ENCODE data around the gene RAET1G.
A peak's percentile ranks its signal among the peaks of the same experiment; 100 is the strongest.
"Not testable (repeated sequence)": the region's sequence is repeated elsewhere in the genome, so short reads cannot be mapped to it uniquely, and the experiment has no call there.

RAET1G gene, protein sequence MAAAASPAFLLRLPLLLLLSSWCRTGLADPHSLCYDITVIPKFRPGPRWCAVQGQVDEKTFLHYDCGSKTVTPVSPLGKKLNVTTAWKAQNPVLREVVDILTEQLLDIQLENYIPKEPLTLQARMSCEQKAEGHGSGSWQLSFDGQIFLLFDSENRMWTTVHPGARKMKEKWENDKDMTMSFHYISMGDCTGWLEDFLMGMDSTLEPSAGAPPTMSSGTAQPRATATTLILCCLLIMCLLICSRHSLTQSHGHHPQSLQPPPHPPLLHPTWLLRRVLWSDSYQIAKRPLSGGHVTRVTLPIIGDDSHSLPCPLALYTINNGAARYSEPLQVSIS

DNA sequence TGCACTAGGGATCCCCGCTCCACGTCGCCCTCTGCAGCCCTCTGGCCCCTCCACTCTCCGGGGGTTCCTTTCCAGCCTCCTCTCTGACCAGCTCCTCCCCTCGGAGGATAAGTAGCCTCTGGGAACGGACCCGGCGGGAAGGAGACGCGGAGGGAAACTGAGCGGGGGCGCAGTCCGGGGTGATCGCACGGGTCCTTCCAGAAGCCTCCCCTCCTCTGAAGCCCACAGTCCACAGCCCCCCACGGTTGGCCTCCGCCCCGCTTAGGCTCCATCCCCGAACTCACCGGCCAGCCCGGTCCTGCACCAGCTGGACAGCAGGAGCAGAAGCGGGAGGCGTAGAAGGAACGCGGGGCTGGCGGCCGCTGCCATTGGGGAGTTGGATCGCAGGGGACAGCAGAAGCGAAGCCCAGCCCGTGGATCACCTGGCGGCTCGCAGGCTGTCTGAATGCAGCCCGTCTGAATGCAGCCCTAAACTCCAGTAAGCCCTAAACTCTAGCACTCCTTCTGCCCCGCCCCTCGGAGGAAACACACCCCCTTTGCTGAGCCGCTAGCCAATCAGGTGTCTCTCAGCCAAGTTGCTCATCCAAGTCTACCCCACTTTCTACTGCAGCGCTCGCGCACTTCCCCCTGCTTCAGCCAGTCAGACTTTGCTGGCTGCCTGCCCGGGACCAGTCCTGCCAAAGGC is at the start of gene RAET1G:
Gene RAET1G, minus strand, starts transcription at position 480 of the 685 bp plus-strand sequence. Its CDS starts 111 bp downstream, at position 369.
- peak; percentile 84 for DNase-seq

DNA sequence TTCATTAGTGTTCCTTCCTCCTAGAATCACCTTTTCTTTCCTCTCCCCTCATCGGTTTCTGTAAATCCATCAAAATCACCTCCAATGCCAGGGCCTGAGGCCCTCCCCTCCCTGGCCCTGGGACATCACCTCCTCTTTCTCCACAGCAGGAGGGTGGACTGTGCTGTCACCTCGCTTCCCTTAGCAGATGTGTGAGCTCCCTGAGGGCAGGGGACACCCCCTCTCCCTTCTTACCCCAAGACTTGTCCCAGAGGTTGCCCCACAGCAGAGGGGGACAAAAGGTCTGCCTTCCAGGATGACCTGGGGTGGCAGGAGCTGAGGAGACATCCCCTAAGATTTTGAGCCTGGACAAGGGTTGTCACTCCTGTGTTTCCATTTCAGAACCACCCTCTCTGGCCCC is 46.7 kb upstream of the RAET1G start:
- no peak for DNase-seq

DNA sequence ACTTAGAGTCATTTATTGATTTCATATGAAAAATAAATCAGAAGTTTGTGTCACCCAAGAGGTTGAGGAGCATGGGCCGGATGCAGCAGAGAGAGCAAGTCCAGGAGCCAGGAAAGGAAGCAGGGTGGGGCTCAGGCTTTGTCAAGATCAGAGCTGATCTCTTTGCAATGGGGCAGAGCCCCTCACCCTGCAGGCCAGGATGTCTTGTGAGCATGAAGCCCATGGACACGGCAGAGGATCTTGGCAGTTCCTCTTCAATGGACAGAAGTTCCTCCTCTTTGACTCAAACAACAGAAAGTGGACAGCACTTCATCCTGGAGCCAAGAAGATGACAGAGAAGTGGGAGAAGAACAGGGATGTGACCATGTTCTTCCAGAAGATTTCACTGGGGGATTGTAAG is 46.0 kb upstream of the RAET1G start:
- DNase-seq: not testable (repeated sequence)

DNA sequence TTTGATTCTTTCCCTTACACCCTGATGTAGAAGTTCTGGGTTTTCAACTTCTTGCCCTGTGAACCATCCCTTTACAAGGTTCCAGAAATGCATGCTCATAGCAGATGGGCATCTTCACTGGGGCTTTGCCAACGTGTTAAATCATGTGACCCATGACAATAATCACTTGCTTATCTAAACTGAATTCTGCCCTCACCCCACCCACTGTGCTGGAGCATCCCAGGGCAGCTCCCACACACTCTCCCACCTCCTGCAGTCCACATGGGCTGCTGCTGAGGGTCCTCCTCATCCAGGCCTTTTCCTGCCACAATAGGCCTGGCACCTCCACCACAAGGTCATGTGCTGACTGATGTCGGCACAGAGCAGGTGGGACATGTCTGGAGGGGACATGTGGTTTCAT is 45.1 kb upstream of the RAET1G start:
- not testable (repeated sequence) for DNase-seq

DNA sequence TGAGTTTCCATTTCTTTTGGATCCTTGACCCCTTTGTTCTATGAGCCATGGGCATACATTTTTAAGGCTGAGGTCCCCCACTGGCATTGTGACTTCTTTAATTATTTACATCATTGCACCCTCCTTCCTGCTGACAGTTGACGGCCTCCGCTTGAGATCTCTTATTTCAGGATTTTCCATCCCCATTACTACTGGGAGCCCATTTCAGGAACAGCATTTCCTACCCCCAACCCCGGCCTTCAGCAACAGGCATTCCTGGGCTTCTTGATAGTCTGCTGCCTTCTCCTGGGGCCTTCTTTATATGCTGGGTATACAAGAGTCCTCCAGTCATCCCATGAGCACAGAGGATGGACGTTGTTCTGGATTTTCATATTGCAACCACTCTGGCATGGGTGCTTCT is 44.7 kb upstream of the RAET1G start:
- DNase-seq: no peak

DNA sequence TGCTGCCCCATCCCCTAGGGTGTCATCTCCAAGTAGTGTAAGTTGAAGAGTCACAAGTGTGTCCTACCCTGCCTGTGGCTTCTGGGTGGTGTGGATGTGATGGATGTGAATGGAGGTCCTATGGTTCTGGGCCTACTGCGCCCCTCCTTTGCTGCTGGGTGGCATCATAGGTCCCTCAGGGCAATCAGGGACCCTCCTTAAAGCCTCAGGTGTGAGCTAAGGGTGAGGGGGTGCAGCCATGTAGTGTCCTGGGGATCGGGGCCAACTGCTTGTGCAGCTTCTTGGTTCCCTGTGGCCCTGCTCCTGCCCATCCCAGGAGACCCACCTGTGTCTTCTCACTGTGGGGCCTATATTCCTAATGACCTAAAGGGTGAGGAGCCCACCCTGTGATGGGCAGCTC is 43.4 kb upstream of the RAET1G start:
- not testable (repeated sequence) for DNase-seq

DNA sequence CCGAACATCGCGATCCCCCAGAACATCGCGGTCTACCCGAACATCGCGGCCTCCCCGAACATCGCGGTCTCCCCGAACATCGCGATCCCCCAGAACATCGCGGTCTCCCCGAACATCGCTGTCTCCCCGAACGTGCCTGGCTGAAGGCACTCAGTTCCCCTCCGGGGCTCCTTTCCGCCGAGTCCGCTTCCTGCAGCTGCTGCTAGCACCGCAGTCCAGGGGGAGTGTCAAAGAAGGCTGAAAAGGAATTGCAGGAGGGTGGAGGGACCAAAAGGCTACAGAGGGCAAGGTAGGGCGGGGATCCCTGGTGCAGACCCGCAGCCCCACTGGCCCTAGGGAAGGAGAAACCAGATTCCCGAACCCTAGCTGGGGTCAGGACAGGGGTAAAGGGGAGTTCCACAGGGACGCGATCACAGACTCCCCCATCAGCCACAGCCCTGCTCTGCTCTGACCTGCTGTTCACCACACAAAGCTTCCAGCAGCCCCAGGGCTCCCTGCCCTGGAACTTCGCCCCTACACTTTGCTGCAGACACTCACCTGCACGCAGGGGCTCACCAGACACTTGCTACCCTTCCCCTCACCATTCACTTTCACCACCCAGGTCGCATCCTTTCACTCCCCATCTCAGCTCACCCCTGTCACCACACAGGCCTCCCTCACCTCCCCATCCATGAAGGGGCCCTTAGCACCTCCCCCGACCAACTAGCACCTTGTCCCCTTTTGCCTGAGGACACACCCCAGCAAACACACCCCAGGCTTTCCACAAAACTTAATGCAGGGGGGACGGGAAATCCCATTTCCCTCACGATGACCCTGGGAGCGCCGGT is 42.5 kb upstream of the RAET1G start:
- DNase-seq: peak; percentile 53

DNA sequence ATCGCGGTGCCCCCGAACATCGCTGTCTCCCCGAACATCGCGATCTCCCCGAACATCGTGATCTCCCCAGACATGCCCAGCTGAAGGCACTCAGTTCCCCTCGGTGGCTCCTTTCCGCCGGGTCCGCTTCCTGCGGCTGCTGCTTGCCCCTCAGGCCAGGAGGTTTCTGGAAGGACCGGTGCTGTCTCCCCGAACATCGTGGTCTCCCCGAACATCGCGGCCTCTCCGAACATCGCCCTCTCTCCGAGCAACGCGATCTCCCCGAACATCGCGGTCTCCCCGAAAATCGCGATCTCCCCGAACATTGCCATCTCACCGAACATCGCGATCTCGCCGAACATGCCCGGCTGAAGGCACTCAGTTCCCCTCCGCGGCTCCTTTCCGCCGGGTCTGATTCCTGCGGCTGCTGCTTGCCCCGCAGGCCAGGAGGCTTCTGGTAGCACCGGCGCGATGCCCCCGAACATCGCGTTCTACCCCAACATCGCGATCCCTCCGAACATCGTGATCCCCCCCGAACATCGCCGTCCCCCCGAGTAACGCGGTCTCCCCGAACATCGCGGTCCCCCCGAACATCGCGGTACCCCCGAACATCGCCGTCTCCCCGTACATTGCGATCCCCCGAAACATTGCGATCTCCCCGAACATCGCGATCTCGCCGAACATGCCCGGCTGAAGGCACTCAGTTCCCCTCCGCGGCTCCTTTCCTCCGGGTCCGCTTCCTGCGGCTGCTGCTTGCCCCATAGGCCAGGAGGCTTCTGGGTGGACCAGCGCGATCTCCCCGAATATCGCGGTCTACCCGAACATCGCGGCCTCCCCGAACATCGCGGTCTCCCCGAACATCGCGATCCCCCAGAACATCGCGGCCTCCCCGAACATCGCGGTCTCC is 41.6 kb upstream of the RAET1G start:
- peak; percentile 43 for DNase-seq

DNA sequence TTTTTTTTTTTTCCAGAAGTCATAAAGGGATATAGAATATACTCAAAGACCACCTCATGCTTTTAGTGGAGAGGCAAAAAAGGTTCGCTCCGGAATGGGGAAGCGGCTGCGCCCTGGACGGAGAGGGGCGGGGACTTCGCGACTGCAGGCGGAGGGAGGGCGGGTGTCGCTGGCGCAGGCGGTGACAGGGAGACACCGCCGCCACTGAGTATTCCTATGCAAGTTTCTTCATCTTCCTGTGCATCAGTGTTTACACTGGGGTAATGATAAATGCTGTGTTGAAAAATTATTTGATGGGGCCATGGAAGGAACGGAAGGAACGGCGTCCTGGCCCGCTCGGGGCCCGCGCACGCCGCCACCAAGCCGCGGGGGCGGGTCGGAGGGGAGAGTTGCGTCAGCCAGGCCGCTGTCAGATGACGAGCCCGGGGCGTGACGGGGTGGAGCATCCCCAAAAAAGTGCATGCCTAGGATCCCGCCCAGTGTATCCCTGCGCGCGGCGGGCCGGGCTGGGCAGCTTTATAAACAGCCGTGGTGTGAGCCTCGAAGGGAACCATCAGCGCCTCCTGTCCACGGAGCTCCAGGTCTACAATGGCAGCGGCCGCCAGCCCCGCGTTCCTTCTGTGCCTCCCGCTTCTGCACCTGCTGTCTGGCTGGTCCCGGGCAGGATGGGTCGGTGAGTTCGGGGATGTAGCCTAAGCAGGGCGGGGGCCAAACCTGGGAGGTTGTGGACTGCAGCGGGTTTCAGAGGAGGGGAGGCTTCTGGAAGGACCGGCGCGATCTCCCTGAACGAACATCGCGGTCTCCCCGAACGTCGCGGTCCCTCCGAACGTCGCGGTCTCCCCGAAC is 40.8 kb upstream of the RAET1G start, which contains the start of gene ULBP1:
Gene ULBP1, plus strand, starts transcription at position 482 of the 846 bp plus-strand sequence. Its CDS starts 107 bp downstream, at position 589.
- peak; percentile 85 for DNase-seq

DNA sequence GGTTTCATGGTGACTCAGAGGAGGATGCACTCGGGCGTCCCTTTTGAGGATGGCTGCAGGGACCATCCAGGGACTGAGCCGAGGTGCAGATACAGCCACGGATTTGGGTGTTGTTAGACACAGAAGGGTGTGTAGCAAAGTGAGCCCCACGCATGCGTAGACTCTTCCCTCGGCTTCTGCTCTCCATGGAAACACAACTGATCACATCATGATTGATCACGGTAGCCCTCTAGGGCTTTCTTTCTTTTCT is 40.2 kb upstream of the RAET1G start:
- DNase-seq: no peak

DNA sequence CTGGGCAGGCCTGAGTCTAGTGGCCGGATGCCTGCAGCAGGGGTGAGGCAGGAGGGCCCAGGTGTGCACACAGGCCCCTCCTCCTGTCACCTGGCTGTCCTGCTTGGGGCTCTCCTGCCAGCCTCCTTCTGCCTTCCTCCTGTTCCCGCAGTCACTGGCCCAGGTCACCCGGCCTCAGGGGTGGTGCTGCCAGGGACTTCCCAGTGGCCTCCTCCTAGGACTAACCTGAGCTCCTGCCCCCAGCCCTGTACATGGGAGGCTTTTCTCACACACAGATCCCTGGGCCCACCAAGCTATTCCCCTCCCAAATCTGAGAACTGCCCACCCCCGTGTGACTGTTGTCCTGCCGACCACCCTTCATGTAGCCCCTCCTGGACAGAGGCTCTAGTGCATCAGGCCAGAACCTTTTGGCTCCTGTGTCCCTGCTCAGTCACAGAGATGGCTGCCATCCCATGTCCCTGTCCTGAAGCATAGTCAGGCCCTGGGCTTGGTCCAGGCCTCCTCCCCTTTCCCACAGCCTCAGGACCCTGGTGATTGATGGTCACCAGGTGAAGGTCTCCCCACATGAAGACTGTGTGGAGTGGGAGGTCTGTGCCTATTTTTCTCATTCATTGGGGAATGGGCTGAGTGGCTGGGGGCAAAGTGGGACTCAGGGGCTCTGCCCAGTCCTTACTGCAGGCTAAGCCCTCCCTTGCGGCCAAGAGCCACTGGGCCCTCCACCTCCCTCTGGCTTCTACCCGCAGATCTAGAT is 39.7 kb upstream of the RAET1G start:
- DNase-seq: no peak

DNA sequence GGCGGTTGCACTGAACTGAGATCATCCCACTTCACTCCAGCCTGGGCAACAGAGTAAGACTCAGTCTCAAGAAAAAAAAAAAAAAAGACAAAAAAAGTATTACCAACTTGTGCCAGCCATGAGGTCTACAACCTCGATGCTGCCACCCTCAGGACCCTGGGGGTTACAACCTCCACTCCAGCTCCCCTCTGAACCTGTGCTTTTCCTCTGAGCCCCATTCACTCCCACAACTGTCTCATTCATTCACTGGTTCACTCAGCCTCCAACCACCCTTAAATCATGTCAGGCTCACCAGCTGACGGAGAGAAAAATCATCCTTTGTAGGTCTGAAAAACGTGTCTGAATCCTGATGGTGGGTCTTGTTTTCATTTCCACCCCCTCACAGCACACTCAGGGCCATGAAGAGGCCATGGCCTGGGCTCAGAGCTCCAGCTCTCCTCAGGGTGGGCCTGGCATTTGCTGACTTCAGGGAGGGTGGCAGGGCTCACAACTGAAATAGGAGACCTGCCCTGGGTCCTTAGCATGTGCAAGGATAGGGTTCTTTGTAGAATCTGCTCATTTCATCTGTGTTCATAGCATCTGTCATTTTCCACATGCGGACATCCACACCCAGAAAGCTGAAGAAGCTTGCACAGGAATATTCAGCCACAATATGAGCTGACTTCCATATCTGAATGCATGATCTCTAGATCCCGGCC is 39.0 kb upstream of the RAET1G start:
- DNase-seq: peak; percentile 55

DNA sequence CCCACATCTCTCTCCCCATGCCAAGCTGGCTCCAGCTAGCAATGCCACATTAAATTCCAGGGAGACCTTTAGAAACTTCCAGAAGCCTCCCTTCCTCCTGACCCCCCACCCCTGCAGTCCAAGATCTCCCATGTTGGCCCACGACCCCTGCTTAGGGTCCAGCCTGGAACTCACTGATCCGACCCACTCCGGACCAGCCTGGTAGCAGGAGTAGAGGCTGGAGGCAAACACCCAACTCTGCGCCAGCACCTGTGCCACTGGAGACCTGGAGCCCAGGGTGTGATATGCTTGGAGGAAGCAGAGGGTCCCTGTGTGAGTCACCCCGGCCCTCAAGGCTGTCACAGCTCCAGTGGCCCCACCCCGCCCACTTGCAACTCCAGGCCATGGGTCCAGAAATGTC is 37.6 kb upstream of the RAET1G start:
- DNase-seq: no peak

DNA sequence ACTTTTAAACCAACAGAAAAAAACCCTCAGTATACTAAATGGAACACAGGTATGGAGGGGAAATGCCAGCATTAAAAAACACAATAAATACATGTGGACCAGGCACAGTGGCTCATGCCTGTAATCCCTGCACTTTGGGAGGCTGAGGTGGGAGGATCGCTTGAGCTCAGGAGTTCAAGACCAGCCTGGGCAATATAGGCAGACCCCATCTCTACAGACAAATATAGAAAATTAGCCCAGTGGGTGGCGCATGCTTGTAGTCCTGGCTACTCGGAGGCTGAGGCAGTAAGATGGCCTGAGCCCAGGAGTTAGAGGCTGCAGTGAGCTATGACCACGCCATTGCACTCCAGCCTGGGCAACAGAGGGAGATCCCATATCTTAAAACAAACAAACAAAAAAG is 36.9 kb upstream of the RAET1G start:
- DNase-seq: not testable (repeated sequence)

DNA sequence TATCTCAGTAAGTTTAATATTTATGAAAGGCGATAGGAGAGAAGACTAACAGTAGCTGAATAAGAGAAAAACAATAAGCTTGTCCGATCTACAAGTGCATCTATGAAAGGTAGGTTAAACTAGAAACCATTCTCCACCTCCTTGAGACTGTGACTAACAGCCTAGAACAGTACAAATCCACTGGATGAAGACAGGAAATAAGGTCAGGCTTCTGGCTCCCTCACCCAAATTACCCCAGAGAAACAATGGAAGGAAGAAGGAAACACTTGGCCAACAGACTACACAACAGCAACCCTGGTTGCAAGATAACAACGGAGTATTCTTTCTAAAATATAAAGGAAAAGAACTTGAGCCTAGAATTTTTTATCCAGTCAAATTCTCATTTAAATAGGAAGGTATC is 35.2 kb upstream of the RAET1G start:
- not testable (repeated sequence) for DNase-seq

DNA sequence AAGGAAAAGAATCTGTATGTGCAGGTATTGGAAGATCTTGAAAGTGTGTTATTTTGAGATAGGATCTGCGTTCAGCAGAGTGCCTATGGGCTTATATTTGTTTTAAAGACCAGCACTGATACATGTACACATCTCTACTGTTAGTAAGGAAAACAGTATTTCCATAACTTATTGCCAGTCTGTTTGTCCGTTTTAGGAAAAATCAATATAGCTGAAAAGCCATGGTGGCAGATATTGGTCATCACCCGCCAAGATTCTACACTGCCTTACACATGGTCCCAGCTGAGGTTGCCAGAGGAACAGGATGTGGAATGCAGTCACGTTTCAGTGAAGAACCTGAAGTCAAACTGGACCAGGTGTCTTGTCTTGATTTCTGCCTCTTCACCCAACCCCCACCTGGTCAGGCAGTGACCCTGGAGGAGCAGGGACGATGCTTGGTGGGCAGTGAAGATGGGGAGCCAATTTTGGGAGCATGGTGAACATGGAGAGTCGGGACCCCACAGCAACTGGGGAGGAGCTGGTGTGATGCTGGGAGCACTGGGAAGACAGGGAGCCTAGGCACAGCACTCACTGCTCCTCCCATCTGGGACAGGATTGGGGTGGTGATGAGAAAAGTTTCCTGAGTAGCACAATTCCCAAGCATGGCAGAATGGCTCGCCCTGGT is 32.9 kb upstream of the RAET1G start:
- not testable (repeated sequence) for DNase-seq

DNA sequence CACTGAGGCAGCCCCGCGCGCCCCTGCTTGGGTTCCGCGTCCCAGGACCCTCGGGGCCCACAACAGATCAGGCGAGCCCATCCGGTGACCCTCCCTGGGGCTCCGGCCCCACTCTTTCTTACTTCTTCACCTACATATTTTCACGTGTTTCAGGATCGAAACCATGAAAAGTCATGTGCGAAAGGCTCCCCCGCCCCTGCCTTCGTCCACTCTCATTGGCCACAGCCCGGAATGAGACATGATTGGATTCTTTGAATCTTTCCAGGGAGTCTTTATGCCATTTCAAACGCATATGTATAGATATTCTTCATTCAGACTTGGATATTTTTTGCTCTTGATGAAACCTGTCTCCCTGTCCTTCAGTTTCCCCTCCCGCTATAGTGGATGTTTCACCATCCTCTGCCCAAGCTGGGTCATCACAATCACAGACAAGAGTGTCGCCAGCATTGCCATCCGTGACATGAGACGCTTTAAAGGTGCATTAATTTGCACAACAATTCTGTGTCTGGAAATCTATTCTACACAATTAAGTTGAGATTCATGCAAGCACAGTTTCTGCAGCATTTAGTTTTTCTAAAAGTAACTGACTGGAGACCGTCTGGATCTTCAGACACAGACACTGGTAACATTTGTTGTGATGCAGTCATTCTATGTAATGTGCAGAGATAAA is 32.2 kb upstream of the RAET1G start:
- DNase-seq: not testable (repeated sequence)

DNA sequence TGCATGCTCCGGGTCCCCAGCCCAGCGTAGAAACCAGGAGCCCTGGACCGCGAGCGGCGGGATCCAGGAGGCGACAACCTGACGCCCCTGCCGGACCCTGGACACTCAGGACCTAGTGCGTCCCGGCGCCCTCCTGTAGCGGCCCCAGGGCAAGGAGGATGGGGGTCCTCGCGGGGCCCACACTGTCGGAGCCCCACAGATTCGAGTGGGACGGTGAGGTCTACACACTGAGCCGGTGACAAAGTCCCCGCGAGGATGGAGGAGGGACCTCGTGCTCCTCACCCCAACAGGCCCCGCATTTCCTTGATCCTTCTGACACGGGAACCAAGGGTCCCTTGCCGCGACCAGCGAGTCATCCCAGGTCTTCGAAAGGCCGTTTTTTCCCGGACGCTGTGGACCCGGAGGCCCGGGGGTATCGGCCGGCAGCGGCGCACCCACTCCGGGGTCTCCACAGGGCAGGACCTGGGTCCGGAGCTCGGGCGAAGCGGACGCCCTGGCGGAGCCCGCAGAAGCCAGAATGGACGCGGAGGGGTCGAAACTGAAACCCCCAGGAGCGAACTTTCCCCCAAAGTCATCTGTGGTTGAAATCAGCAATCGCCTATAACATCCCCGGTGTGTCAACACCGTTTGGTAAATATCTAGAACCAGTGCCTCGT is 31.5 kb upstream of the RAET1G start:
- DNase-seq: not testable (repeated sequence)
